K562 (cell line): ENCODE measurements around the gene ARL16. TPM values are rescaled to one million over a fixed set of nuclear protein-coding genes. Genes with fewer than 3 reads are reported as not detected.

Source experiments
- CHAMP1 ChIP-seq: fragments of 450-650 bp; IDR thresholded peaks from 2 replicates; pipeline ENCODE4 v1.6.1; 2016; ENCODE audit warnings: mild to moderate bottlenecking
- CSDE1 ChIP-seq, 2 experiments: fragments of 450-650 bp; IDR thresholded peaks; 2 replicates each; pipeline ENCODE4 v1.6.1; 2016; ENCODE audit warnings: mild to moderate bottlenecking in 1 of 2
- CTCF ChIP-seq, 3 experiments: IDR thresholded peaks in 2 of 3; conservative IDR thresholded peaks in 1 of 3; 2 replicates each; pipeline ENCODE4 v1.5.1; 2011 to 2012; ENCODE audit warnings: low read length in 3 of 3, mild to moderate bottlenecking in 3 of 3, control low read depth in 2 of 3, improper control_type of control experiment in 1 of 3, inconsistent platforms in 1 of 3, low read depth in 1 of 3, mixed read lengths in 1 of 3, moderate library complexity in 1 of 3; ENCODE audit not compliant: insufficient read depth in 2 of 3
- ELF2 ChIP-seq: fragments of 250-450 bp; sonication (Bioruptor Pico); IDR thresholded peaks from 2 replicates; pipeline ENCODE4 v1.5.0; 2021; ENCODE audit warnings: mild to moderate bottlenecking
- GATAD2B ChIP-seq: fragments of 450-650 bp; IDR thresholded peaks from 2 replicates; pipeline ENCODE4 v1.6.1; 2017; ENCODE audit warnings: mild to moderate bottlenecking, borderline replicate concordance
- HEY1 ChIP-seq: fragments of 250-450 bp; sonication (Bioruptor Pico); IDR thresholded peaks from 2 replicates; pipeline ENCODE4 v1.5.0; 2020; ENCODE audit warnings: mild to moderate bottlenecking, moderate library complexity, borderline replicate concordance
- MCM3 ChIP-seq: fragments of 450-650 bp; IDR thresholded peaks from 2 replicates; pipeline ENCODE4 v1.6.1; 2016
- MCM5 ChIP-seq: fragments of 450-650 bp; IDR thresholded peaks from 2 replicates; pipeline ENCODE4 v1.6.1; 2016; ENCODE audit warnings: low read depth
- MTF1 ChIP-seq: fragments of 250-450 bp; sonication (Bioruptor Pico); IDR thresholded peaks from 2 replicates; pipeline ENCODE4 v1.9.0; 2021; ENCODE audit warnings: moderate library complexity, mild to moderate bottlenecking, inconsistent platforms, borderline replicate concordance
- RFX5 ChIP-seq: IDR thresholded peaks from 2 replicates; pipeline ENCODE4 v1.6.1; 2011; ENCODE audit warnings: low read depth, mild to moderate bottlenecking, improper control_type of control experiment, low read length
- RUNX1 ChIP-seq: sonication (generic); IDR thresholded peaks from 2 replicates; pipeline ENCODE4 v1.6.1; 2016; ENCODE audit warnings: antibody characterized with exemption, low read depth
- SIX5 ChIP-seq, 2 experiments: IDR thresholded peaks; 2 replicates each; pipeline ENCODE4 v1.6.1; 2011; ENCODE audit warnings: low read length in 2 of 2, borderline replicate concordance in 1 of 2, low read depth in 1 of 2, mild to moderate bottlenecking in 1 of 2, moderate library complexity in 1 of 2; ENCODE audit not compliant: insufficient read depth in 1 of 2
- SLC30A9 ChIP-seq: fragments of 250-450 bp; sonication (Bioruptor Pico); IDR thresholded peaks from 2 replicates; pipeline ENCODE4 v1.8.0; 2022; ENCODE audit warnings: mild to moderate bottlenecking, moderate library complexity
- STAT5A ChIP-seq: IDR thresholded peaks from 2 replicates; pipeline ENCODE4 v1.6.1; 2012; ENCODE audit warnings: low read length, inconsistent platforms, borderline replicate concordance
- U2AF1 ChIP-seq: fragments of 200-400 bp; formaldehyde crosslinking; optimal IDR thresholded peaks from 2 replicates; pipeline ENCODE3; 2017; ENCODE audit warnings: mild to moderate bottlenecking, low read depth, low read length, moderate library complexity
- ZBTB26 ChIP-seq: fragments of 450-650 bp; formaldehyde crosslinking; IDR thresholded peaks from 2 replicates; pipeline ENCODE4 v1.4.0; 2022; ENCODE audit warnings: missing genetic modification characterization
- ZKSCAN1 ChIP-seq: fragments of 150-350 bp; IDR thresholded peaks from 2 replicates; pipeline ENCODE4 v1.6.1; 2016; ENCODE audit warnings: low read depth, low read length
- ZNF175 ChIP-seq: fragments of 200-800 bp; sonication (Bioruptor generic); IDR thresholded peaks from 2 replicates; pipeline ENCODE4 v1.6.1; 2016; ENCODE audit warnings: low read depth, mild to moderate bottlenecking, missing genetic modification characterization, missing compliant biosample characterization
- ZNF184 ChIP-seq: sonication (generic); formaldehyde crosslinking; IDR thresholded peaks from 2 replicates; pipeline ENCODE4 v1.5.0; 2020; ENCODE audit warnings: missing genetic modification reagents
- ZNF23 ChIP-seq: fragments of 250-450 bp; sonication (Bioruptor Pico); IDR thresholded peaks from 2 replicates; pipeline ENCODE4 v1.4.0; 2020; ENCODE audit warnings: mild to moderate bottlenecking
- ZNF395 ChIP-seq: fragments of 200-800 bp; sonication (Bioruptor generic); IDR thresholded peaks from 2 replicates; pipeline ENCODE4 v1.6.1; 2017; ENCODE audit warnings: missing genetic modification characterization, missing compliant biosample characterization
- ZNF57 ChIP-seq: fragments of 450-650 bp; formaldehyde crosslinking; IDR thresholded peaks from 2 replicates; pipeline ENCODE4 v1.4.0; 2020; ENCODE audit warnings: mild to moderate bottlenecking, moderate library complexity
- polyA plus RNA-seq, 8 experiments: library from polyadenylated mRNA; depleted of rRNA in 4 of 8; stranded (reverse) in 5 of 8; unstranded in 3 of 8; fragments of >200 nt; fragmentation: Nextera tagmentation in 2 of 8; fragmentation: Illumina TruSeq in 1 of 8; extraction: Ambion mirVana in 2 of 8; extraction: Trizol in 1 of 8; gene quantifications; 2 replicates each; pipeline versions ENCODE4 v1.2.1 to v1.2.3, GENCODE V29; 2011 to 2014; ENCODE audit warnings: inconsistent platforms in 1 of 8, missing spikeins in 1 of 8
- total RNA-seq, 7 experiments: library from RNA; depleted of rRNA in 6 of 7; stranded (reverse); fragments of >200 nt in 6 of 7; fragmentation: Illumina TruSeq in 2 of 7; extraction: Trizol in 2 of 7; gene quantifications; 2 replicates each; pipeline versions ENCODE4 v1.2.1 to v1.2.3, GENCODE V29; 2011 to 2021; ENCODE audit warnings: low replicate concordance in 1 of 7

ARL16 gene
- total and polyA plus RNA-seq, 9 of the 15 experiments (the other 6 are each of a cell fraction or from before 2014, with no cell fraction given), result 5.4 to 32.4 (median 22.6) TPM

GRCh38 chr17:81665205-81666091, 18.1 kb downstream of the ARL16 start (continued):
- TF ChIP-seq CHAMP1 (no peak), ZNF57 (no peak), CSDE1 (IDR thresholded peaks at IDR 0.05) (no peak), MCM5 (no peak), SIX5 (IDR thresholded peaks at IDR 0.05; ENCODE audit: borderline replicate concordance in 1 of 2, insufficient read depth in 1 of 2, low read depth in 1 of 2, low read length in 2 of 2) (no peak), HEY1 (no peak), ZNF184 (CRISPR knock-in tag) (no peak), STAT5A (no peak), ELF2 (CRISPR knock-in tag) (no peak), CTCF (IDR thresholded peaks at IDR 0.05 in 2 of 3, conservative IDR thresholded peaks at IDR 0.05 in 1 of 3; ENCODE audit: insufficient read depth in 2 of 3, low read depth in 1 of 3, low read length in 3 of 3) (no peak), ZNF175 (CRISPR knock-in tag) (peak; percentile 94), MCM3 (no peak), ZKSCAN1 (no peak), RUNX1 (no peak), ZNF23 (CRISPR knock-in tag) (0 out of 2 replicates have a peak, but pooled peaks have one; percentile 56), SLC30A9 (CRISPR knock-in tag) (no peak), MTF1 (CRISPR knock-in tag) (no peak), GATAD2B (no peak), RFX5 (no peak), ZBTB26 (no peak), ZNF395 (CRISPR knock-in tag) (peak; percentile 98), U2AF1 (no peak)
